Measurements from ENCODE around the gene PXYLP1.

The PXYLP1 gene

GRCh38 chr3:141343865-141344271, 112.2 kb downstream of the PXYLP1 start:
- Histone ChIP-seq H3K27ac (ENCODE audit: low read length) (no peak overlapping the region), H3K4me1 (ENCODE audit: control insufficient read depth, insufficient read depth, low read length) (no peaks in the 10 kb centered on the region; the same call in 1 of the 2 replicates), H3K27me3 (ENCODE audit: control insufficient read depth, insufficient read depth, low read length) (no peaks in the 10 kb centered on the region), H3K4me3 (ENCODE audit: low read length) (no peak overlapping the region), H3K9me3 (ENCODE audit: control insufficient read depth, insufficient read depth, low read length) (no peaks in the 10 kb centered on the region), H3K36me3 (ENCODE audit: control insufficient read depth, insufficient read depth, low read length) (no peaks in the 10 kb centered on the region)
- WGBS (ENCODE audit: insufficient coverage, insufficient read length) = no CpG with 5 or more reads among the region's 3 CpGs
- DNase-seq (ENCODE audit: low read depth, low spot score) = no peak

Measured in iPS DF 6.9 (cell line).